ENCODE data around the gene SAMD4A.

The SAMD4A gene

GRCh38 chr14:54777395-54777794 is 210.5 kb downstream of the SAMD4A start:
- no peak for DNase-seq (ENCODE audit: low read depth, low spot score)

- no peak for DNase-seq (ENCODE audit: low read depth, low spot score)
Observed at GRCh38 chr14:54778618-54779345, 211.9 kb downstream of the SAMD4A start.

- DNase-seq (ENCODE audit: low read depth, low spot score) = no peak
Observed at GRCh38 chr14:54781080-54781479, 214.2 kb downstream of the SAMD4A start.

- DNase-seq (ENCODE audit: low read depth, low spot score) = no peak
Observed at GRCh38 chr14:54781961-54782750, 215.2 kb downstream of the SAMD4A start.

- no peak for DNase-seq (ENCODE audit: low read depth, low spot score)
Observed at GRCh38 chr14:54782751-54783659, 216.1 kb downstream of the SAMD4A start.

GRCh38 chr14:54783660-54784015 is 216.7 kb downstream of the SAMD4A start:
- DNase-seq (ENCODE audit: low read depth, low spot score) = no peak

- DNase-seq (ENCODE audit: low read depth, low spot score) = no peak
Observed at GRCh38 chr14:54784060-54784459, 217.1 kb downstream of the SAMD4A start.

GRCh38 chr14:54784657-54785056 is 217.7 kb downstream of the SAMD4A start:
- no peak for DNase-seq (ENCODE audit: low read depth, low spot score)

- no peak for DNase-seq (ENCODE audit: low read depth, low spot score)
Observed at GRCh38 chr14:54785136-54785777, 218.3 kb downstream of the SAMD4A start.

GRCh38 chr14:54785778-54786770 is 219.1 kb downstream of the SAMD4A start:
- DNase-seq (ENCODE audit: low read depth, low spot score) = no peak

GRCh38 chr14:54786838-54787237 is 219.9 kb downstream of the SAMD4A start:
- no peak for DNase-seq (ENCODE audit: low read depth, low spot score)

- no peak for DNase-seq (ENCODE audit: low read depth, low spot score)
Observed at GRCh38 chr14:54787261-54787660, 220.3 kb downstream of the SAMD4A start.

GRCh38 chr14:54788701-54789100 is 221.8 kb downstream of the SAMD4A start:
- DNase-seq (ENCODE audit: low read depth, low spot score) = no peak

GRCh38 chr14:54789166-54789565 is 222.2 kb downstream of the SAMD4A start:
- no peak for DNase-seq (ENCODE audit: low read depth, low spot score)

GRCh38 chr14:54789781-54790480 is 223.0 kb downstream of the SAMD4A start:
- no peak for DNase-seq (ENCODE audit: low read depth, low spot score)

GRCh38 chr14:54791001-54791400 is 224.1 kb downstream of the SAMD4A start:
- no peak for DNase-seq (ENCODE audit: low read depth, low spot score)

GRCh38 chr14:54792288-54792687 is 225.4 kb downstream of the SAMD4A start:
- no peak for DNase-seq (ENCODE audit: low read depth, low spot score)

- no peak for DNase-seq (ENCODE audit: low read depth, low spot score)
Observed at GRCh38 chr14:54794159-54794558, 227.2 kb downstream of the SAMD4A start.

- no peak for DNase-seq (ENCODE audit: low read depth, low spot score)
Observed at GRCh38 chr14:54794796-54795195, 227.9 kb downstream of the SAMD4A start.

- DNase-seq (ENCODE audit: low read depth, low spot score) = no peak
Observed at GRCh38 chr14:54796961-54797360, 230.0 kb downstream of the SAMD4A start.

All from smooth muscle cell of the brain vasculature (primary cell).